Measurements from ENCODE around the gene RPAP2.
A peak's percentile ranks its signal among the peaks of the same experiment; 100 is the strongest.
"Not testable (repeated sequence)": the region's sequence is repeated elsewhere in the genome, so short reads cannot be mapped to it uniquely, and the experiment has no call there.

The RPAP2 gene

DNA sequence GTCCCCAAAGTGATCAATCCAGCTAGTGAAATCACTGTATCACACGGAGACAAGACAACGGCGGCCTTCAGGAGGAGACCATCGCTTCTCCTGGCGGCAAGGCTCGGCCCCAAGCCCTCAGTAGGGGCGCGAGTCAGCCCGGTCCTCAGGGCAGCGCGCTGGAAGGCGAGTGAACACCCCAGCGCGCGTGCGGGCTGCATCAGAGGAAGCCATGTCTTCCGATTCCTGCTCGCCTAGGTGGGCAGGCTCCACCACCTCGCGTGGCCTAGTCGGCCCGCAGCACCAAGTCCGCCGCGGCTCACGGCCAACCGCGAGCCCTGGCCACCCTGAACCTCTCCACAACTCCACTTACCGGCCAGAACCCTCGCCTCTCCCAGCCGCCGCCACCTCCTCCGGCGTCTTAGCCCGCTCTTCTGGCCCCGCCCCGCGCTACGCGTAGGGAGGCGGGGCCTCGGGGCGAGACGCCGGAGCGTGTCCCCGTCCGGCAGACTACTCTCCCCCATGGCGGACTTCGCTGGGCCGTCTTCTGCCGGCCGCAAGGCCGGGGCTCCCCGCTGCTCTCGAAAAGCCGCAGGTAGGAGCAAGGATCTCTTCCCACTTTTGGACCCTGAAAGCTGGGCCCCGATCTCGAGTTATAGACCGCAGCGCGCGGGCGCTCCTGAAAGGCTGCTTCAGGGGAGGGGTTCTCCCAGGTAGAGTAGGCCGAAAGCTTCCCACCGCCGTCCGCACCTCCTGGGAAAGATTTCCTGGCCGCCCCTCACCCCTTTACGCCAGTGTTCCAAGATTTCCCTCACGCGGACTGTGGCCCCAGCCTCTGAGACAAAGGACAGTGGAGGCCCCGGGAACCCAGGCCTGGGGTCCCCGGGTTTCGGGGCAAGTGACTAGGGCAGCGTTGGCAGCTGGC is at the start of gene RPAP2, which contains the start of gene GLMN:
TSS of gene RPAP2 (plus strand) at position 487 of the 904 bp plus-strand sequence. CDS start at position 502, 15 bp downstream.
TSS of gene GLMN (minus strand) at position 415 of the 904 bp plus-strand sequence. CDS start 988 bp downstream, outside the sequence.
- peak; percentile 86 for DNase-seq (ENCODE audit: low read depth)

DNA sequence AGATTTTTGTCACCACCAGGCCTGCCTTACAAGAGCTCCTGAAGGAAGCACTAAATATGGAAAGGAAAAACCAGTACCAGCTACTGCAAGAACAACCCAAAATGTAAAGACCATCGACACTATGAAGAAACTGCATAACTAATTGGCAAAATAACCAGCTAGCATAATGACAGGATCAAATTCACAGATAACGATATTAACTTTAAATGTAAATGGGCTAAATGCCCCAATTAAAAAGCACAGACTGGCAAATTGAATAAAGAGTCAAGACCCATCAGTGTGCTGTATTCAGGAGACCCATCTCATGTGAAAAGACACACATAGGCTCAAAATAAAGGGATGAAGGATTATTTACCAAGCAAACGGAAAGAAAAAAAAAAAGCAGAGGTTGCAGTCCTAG is 44.1 kb upstream of the RPAP2 start:
- DNase-seq (ENCODE audit: low read depth): not testable (repeated sequence)

GRCh38 chr1:92259350-92259749 is 39.5 kb upstream of the RPAP2 start:
- DNase-seq (ENCODE audit: low read depth): peak; percentile 31

GRCh38 chr1:92262516-92262915 is 36.3 kb upstream of the RPAP2 start:
- no peak for DNase-seq (ENCODE audit: low read depth)

- DNase-seq (ENCODE audit: low read depth): no peak
Observed at GRCh38 chr1:92273039-92273438, 25.8 kb upstream of the RPAP2 start.

- DNase-seq (ENCODE audit: low read depth): peak; percentile 39
Observed at GRCh38 chr1:92274939-92275338, 23.9 kb upstream of the RPAP2 start.

DNA sequence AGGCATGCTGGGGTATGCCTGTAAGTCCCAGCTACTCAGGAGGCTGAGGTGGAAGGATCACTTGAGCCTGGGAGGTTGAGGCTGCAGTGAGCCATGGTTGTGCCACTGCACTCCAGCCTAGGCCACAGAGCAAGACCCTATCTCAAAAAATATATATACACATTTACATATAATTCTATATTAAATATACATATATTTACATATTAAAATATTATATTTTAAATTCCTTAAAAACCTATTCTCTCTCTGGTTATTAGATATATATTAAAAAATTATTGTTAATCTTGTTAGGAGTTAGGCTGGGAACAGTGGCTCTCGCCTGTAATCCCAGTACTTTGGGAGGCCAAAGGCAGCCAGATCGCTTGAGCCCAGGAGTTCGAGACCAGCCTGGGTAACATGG is 22.8 kb upstream of the RPAP2 start:
- DNase-seq (ENCODE audit: low read depth): no peak

DNA sequence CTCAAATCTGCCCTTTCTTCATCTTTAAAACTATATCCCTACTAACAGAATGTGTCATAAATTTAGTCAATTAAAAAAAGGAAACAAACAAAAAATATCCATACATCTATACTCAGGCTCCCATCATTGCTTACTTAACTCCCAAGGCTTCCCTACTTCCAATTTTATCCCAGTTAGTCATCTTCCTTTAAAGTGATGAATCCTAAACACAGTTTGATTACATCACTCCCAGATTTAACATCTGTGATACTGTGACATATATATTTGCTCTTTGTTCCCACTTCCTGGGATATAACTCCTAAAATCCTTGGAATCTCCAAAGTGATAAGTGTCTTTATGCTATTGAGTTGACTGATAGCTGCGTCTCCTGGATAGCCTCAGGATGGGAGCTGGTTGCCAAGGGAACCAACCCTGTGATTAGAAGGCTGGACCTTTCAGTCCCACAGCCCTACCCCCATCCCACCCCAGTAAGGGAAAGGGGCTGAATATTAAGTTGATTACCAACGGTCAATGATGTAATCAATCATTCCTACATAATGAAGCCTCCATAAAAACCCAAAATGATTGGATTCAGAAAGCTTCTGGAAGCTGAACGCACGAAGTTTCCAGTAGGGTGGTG is 21.6 kb upstream of the RPAP2 start:
- DNase-seq (ENCODE audit: low read depth): peak; percentile 34

DNA sequence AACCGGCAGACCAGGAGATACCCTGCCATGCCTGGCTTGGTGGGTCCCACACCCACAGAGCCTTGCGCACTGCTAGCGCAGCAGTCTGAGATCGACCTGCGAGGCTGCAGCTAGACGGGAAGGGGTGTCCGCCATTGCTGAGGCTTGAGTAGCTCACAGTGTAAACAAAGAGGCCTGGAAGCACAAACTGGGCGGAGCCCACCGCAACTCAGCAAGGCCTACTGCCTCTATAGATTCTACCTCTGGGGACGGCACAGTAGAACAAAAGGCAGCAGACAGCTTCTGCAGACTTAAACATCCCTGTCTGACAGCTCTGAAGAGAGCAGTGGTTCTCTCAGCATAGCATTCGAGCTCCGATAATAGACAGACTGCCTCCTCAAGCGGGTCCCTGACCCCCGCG is 19.1 kb upstream of the RPAP2 start:
- DNase-seq (ENCODE audit: low read depth): not testable (repeated sequence)

DNA sequence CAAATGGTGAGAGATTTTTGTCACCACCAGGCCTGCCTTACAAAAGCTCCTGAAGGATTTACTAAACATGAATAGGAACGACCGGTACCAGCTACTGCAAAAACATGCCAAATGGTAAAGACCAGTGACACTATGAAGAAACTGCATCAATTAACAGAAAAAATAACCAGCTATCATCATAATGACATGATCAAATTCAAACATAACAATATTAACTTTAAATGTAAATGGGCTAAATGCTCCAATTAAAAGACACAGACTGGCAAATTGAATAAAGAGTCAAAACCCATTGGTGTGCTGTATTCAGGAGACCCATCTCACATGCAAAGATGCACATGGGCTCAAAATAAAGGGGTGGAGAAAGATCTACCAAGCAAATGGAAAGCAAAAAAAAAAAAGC is 17.4 kb upstream of the RPAP2 start:
- not testable (repeated sequence) for DNase-seq (ENCODE audit: low read depth)

- DNase-seq (ENCODE audit: low read depth): peak; percentile 72
Observed at GRCh38 chr1:92291372-92291999, 7.4 kb upstream of the RPAP2 start.

GRCh38 chr1:92298213-92298572 is 666 bp upstream of the RPAP2 start:
- no peak for DNase-seq (ENCODE audit: low read depth)

DNA sequence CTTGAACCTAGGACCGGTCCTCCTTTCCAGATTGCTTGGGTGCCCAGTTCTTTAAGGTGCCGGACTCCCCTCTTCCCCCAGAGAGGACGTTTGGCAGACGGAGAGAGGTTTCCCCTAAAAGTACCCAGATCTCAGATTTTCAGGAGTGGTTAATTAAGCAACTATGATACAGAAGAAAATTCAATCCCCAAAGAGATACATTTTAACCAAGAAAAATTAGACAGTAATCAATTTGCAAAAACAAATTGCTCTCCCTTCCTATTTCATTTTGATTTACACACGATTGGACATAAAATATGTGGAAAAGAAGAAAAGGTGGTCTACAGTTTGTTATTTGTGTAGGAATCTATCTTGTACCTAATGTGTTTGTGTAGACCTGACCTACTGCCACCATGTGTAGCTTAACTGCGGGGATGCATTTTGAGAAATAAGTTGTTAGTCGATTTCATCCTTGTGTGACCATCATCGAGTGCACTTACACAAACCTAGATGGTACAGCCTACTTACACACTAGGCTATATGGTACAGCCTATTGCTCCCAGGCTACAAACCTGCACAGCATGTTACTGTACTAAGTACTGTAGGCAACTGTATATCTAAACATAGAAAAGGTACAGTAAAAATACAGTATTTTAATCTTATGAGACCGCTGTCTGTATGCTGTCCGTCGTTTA is 755 bp downstream of the RPAP2 start:
- DNase-seq (ENCODE audit: low read depth): peak; percentile 7

DNA sequence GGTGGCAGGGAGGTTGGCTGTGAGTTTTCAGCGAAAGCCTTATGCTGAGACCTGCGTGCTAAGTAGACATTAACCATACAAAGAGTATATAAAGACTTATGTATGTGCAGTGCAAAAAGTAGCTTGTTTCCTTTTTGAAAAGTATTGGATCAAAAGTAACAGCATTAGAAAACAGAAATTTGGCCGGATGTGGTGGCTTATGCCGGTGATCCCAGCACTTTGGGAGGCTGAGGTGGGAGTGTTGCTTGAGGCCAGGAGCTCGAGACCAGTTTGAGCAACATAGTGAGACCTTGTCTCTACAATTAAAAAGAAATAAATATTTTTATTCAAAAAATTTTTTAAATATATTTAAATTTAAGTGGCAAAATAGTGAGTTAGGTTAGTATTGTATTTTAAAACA is 2.2 kb downstream of the RPAP2 start:
- DNase-seq (ENCODE audit: low read depth): no peak

- no peak for DNase-seq (ENCODE audit: low read depth)
Observed at GRCh38 chr1:92306020-92306419, 7.2 kb downstream of the RPAP2 start.

DNA sequence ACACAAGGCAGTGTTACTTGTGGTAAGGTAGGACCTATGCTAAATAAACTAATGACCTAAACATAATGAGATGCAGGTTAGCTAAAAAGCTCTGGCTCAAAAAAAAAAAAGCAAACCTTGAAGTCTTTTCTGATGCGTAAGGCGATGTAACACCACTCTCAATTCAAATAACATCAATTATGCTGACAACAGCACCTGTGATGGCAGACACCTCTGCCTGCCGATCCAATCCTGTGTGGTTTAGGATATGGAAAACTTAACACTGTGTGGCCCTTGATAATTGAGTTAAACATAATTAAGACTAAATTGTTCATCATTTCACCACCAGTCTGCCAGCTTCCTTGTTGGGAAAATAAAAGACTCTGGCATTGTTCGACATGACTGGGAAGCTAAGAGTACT is 9.1 kb downstream of the RPAP2 start:
- DNase-seq (ENCODE audit: low read depth): no peak

DNA sequence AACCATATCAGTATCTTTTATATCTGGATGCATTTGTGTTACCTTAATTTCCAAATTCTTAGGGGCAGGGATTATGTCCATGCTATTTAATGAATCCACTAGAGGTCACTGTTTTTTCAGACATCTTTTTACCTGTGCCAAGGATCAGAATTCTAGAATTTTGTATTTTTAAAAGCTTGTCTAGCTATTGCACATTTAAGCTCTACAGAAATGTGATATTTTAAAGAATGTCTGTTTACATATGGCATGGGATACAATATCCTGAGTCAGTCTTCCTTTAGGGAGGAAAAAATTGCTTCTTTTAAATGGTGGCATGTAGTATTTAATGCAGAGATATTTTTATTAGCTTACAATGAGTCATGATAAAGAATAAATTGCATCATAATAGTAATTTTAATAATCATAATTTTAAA is 11.3 kb downstream of the RPAP2 start:
- peak; percentile 39 for DNase-seq (ENCODE audit: low read depth)

- no peak for DNase-seq (ENCODE audit: low read depth)
Observed at GRCh38 chr1:92314024-92314423, 15.2 kb downstream of the RPAP2 start.

GRCh38 chr1:92315766-92316599 is 17.1 kb downstream of the RPAP2 start:
- DNase-seq (ENCODE audit: low read depth): no peak

DNA sequence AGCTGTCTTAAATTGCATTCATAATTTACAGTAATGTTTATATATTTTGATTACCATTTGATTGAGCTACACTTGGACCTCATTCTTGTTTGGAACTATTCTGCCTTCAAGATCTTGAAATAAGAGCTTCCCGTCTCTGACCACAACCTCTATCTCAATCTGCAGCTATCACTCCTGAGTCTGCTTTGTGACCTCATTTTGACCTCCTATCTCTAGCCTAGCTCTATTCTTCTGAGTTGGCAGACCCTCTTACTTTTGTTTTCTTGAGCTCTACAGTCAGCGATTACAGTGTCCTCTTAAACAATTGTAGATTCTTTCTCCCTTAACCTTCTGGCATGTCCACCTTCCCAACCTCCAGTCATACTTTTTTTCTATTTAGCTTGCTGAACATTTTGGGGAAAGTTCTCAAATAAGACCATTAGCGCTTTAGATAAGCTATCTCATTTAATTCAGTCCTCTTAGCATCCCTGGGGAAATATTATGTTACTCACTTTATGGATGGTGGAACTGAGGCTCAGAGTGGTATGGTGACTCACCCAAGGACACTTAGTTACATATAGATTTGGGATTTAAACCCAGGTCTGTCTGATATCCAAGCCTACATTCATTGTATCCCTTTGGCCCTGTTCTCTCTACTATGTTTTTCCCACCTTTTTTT is 19.1 kb downstream of the RPAP2 start:
- peak; percentile 39 for DNase-seq (ENCODE audit: low read depth)
